Measurements from ENCODE around the gene WFS1. TPM values are rescaled to one million over a fixed set of nuclear protein-coding genes. Genes with fewer than 3 reads are reported as not detected.
A peak's percentile ranks its signal among the peaks of the same experiment; 100 is the strongest.

Gene WFS1
- total and polyA plus RNA-seq, 7 donors: 5.9 to 13.3 (median 8.8) TPM

GRCh38 chr4:6313216-6313615 lies 43.6 kb downstream of the WFS1 start:
- DNase-seq (no peak), ATAC-seq (no peak)
- TF ChIP-seq, protein P1, sequence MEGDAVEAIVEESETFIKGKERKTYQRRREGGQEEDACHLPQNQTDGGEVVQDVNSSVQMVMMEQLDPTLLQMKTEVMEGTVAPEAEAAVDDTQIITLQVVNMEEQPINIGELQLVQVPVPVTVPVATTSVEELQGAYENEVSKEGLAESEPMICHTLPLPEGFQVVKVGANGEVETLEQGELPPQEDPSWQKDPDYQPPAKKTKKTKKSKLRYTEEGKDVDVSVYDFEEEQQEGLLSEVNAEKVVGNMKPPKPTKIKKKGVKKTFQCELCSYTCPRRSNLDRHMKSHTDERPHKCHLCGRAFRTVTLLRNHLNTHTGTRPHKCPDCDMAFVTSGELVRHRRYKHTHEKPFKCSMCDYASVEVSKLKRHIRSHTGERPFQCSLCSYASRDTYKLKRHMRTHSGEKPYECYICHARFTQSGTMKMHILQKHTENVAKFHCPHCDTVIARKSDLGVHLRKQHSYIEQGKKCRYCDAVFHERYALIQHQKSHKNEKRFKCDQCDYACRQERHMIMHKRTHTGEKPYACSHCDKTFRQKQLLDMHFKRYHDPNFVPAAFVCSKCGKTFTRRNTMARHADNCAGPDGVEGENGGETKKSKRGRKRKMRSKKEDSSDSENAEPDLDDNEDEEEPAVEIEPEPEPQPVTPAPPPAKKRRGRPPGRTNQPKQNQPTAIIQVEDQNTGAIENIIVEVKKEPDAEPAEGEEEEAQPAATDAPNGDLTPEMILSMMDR (IDR thresholded peaks at IDR 0.05): no peak
- H3K9me3 ChIP-seq: no peaks in the 10 kb centered on the region
- 68 to 75% (median 72%) methylated on average over 6 of the region's 6 CpGs for WGBS, 3 donors
- intact Hi-C loops (cut with DNase I): no loop called here
- no peak overlapping the region for H3K4me3 ChIP-seq
- H3K27me3 ChIP-seq (ENCODE audit: insufficient read depth in 3 of 3, low read length in 2 of 3): peaks cover 0 to 51% (median 10%) of the 10 kb centered on the region in 3 donors
- H3K4me1 ChIP-seq: no peaks in the 10 kb centered on the region
- no peaks in the 10 kb centered on the region for H3K36me3 ChIP-seq (ENCODE audit: insufficient read depth in 1 of 2, low read depth in 1 of 2)
- H3K27ac ChIP-seq: no peak overlapping the region

GRCh38 chr4:6316461-6317003 lies 46.9 kb downstream of the WFS1 start:
- H3K27ac ChIP-seq: no peak overlapping the region
- H3K4me3 ChIP-seq: no peak overlapping the region
- TF ChIP-seq, protein P1 (IDR thresholded peaks at IDR 0.05): no peak
- H3K9me3 ChIP-seq: no peaks in the 10 kb centered on the region
- intact Hi-C loops (cut with DNase I): no loop called here
- peaks cover 0 to 24% (median 2%) of the 10 kb centered on the region in 3 donors for H3K27me3 ChIP-seq (ENCODE audit: insufficient read depth in 3 of 3, low read length in 2 of 3)
- no peak for ATAC-seq
- DNase-seq: no peak
- no peaks in the 10 kb centered on the region for H3K36me3 ChIP-seq (ENCODE audit: insufficient read depth in 1 of 2, low read depth in 1 of 2)
- WGBS, 3 donors: 46 to 51% (median 51%) methylated on average over 6 of the region's 6 CpGs
- H3K4me1 ChIP-seq: no peaks in the 10 kb centered on the region

- H3K9me3 ChIP-seq: no peaks in the 10 kb centered on the region
- 77 to 83% (median 78%) methylated on average over 10 to 12 of the region's 12 CpGs for WGBS, 3 donors
- ATAC-seq (no peak), DNase-seq (peak in 1 of 2 donors; percentile 32)
- H3K27ac ChIP-seq: no peak overlapping the region
- H3K27me3 ChIP-seq (ENCODE audit: insufficient read depth in 3 of 3, low read length in 2 of 3): peaks cover 0 to 13% (median 4%) of the 10 kb centered on the region in 3 donors
- no peak overlapping the region for H3K4me3 ChIP-seq
- H3K4me1 ChIP-seq: no peaks in the 10 kb centered on the region
- intact Hi-C loops (cut with DNase I): no loop called here
- TF ChIP-seq, protein P1 (IDR thresholded peaks at IDR 0.05): no peak
- H3K36me3 ChIP-seq (ENCODE audit: insufficient read depth in 1 of 2, low read depth in 1 of 2): no peaks in the 10 kb centered on the region
Measured at GRCh38 chr4:6318206-6318605, 48.6 kb downstream of the WFS1 start.

GRCh38 chr4:6319530-6320150 lies 50.0 kb downstream of the WFS1 start:
- intact Hi-C loops (cut with DNase I): no loop called here
- no peak for ATAC-seq
- 84 to 90% (median 86%) methylated on average over 12 of the region's 12 CpGs for WGBS, 3 donors

More at GRCh38 chr4:6319530-6320150, 50.0 kb downstream of the WFS1 start:
- H3K4me1 ChIP-seq: no peaks in the 10 kb centered on the region
- TF ChIP-seq, protein P1 (IDR thresholded peaks at IDR 0.05): no peak
- H3K36me3 ChIP-seq (ENCODE audit: insufficient read depth in 1 of 2, low read depth in 1 of 2): no peaks in the 10 kb centered on the region
- peak in 1 of 2 donors; percentile 9 for DNase-seq
- no peaks in the 10 kb centered on the region for H3K9me3 ChIP-seq
- H3K27me3 ChIP-seq (ENCODE audit: insufficient read depth in 3 of 3, low read length in 2 of 3): peaks cover 0 to 15% (median 4%) of the 10 kb centered on the region in 3 donors
- no peak overlapping the region for H3K4me3 ChIP-seq
- no peak overlapping the region for H3K27ac ChIP-seq
